Mesenchymal stem cell (in vitro differentiated cells and primary cell): ENCODE measurements around the gene NAV2.
A peak's percentile ranks its signal among the peaks of the same experiment; 100 is the strongest.

Experiments used
- DNase-seq: peaks from one replicate; pipeline ENCODE4 v3.0.0-alpha.2; 2013
- H2AFZ ChIP-seq: one replicate; pipeline ENCODE4 v1.6.1; 2013; ENCODE audit warnings: low read depth, mild to moderate bottlenecking, control low read depth, inconsistent platforms, low read length, moderate library complexity
- H2AK5ac ChIP-seq: 2 replicates; pipeline ENCODE4 v1.6.1; 2013; ENCODE audit warnings: low read length, moderate library complexity, mild to moderate bottlenecking, inconsistent platforms; ENCODE audit not compliant: severe bottlenecking
- H2BK120ac ChIP-seq: one replicate; pipeline ENCODE4 v1.6.1; 2013; ENCODE audit warnings: low read depth, mild to moderate bottlenecking, inconsistent platforms, low read length, moderate library complexity
- H2BK12ac ChIP-seq, 2 experiments: one replicate each; pipeline ENCODE4 v1.6.1; 2013; ENCODE audit warnings: inconsistent platforms in 2 of 2, low read length in 2 of 2, mild to moderate bottlenecking in 2 of 2, moderate library complexity in 2 of 2, control low read depth in 1 of 2
- H2BK15ac ChIP-seq: one replicate; pipeline ENCODE4 v1.6.1; 2013; ENCODE audit warnings: mild to moderate bottlenecking, low read depth, inconsistent platforms; ENCODE audit not compliant: poor library complexity, severe bottlenecking
- H2BK5ac ChIP-seq: 2 replicates; pipeline ENCODE4 v1.6.1; 2013; ENCODE audit warnings: low read depth, mild to moderate bottlenecking, low read length, control low read depth, inconsistent platforms; ENCODE audit not compliant: poor library complexity, severe bottlenecking
- H3K14ac ChIP-seq, 2 experiments: one replicate each; pipeline ENCODE4 v1.6.1; 2013; ENCODE audit warnings: inconsistent platforms in 2 of 2, low read length in 2 of 2, control low read depth in 1 of 2, mild to moderate bottlenecking in 1 of 2, moderate library complexity in 1 of 2
- H3K18ac ChIP-seq, 2 experiments: one replicate each; pipeline ENCODE4 v1.6.1; 2013; ENCODE audit warnings: inconsistent platforms in 2 of 2, low read length in 2 of 2, control low read depth in 1 of 2, low read depth in 1 of 2, mild to moderate bottlenecking in 1 of 2
- H3K23ac ChIP-seq, 2 experiments: one replicate each; pipeline ENCODE4 v1.6.1; 2013; ENCODE audit warnings: inconsistent platforms in 2 of 2, low read length in 2 of 2, mild to moderate bottlenecking in 2 of 2, moderate library complexity in 2 of 2, control low read depth in 1 of 2
- H3K27ac ChIP-seq: 2 replicates; pipeline ENCODE4 v1.5.1; 2013; ENCODE audit warnings: mild to moderate bottlenecking, moderate library complexity, low read length, control low read depth, inconsistent platforms; ENCODE audit not compliant: poor library complexity, severe bottlenecking
- H3K27me3 ChIP-seq, 2 experiments: 2 replicates each; pipeline versions ENCODE4 v1.6.1 to v1.7.0; 2013; ENCODE audit warnings: low read length in 2 of 2, mild to moderate bottlenecking in 2 of 2, moderate library complexity in 2 of 2, control low read depth in 1 of 2, inconsistent platforms in 1 of 2; ENCODE audit not compliant: control insufficient read depth in 1 of 2, insufficient read depth in 1 of 2
- H3K36me3 ChIP-seq, 2 experiments: 2 replicates each; pipeline versions ENCODE4 v1.6.1 to v1.7.0; 2013; ENCODE audit warnings: low read length in 2 of 2, control low read depth in 1 of 2, inconsistent platforms in 1 of 2, low read depth in 1 of 2, mild to moderate bottlenecking in 1 of 2; ENCODE audit not compliant: insufficient read depth in 2 of 2, control insufficient read depth in 1 of 2
- H3K4ac ChIP-seq, 2 experiments: one replicate each; pipeline ENCODE4 v1.6.1; 2013; ENCODE audit warnings: inconsistent platforms in 2 of 2, low read length in 2 of 2, mild to moderate bottlenecking in 2 of 2, moderate library complexity in 2 of 2, control low read depth in 1 of 2, low read depth in 1 of 2
- H3K4me1 ChIP-seq: 2 replicates; pipeline ENCODE4 v1.6.1; 2013; ENCODE audit warnings: low read depth, low read length, control low read depth; ENCODE audit not compliant: control insufficient read depth, insufficient read depth
- H3K4me2 ChIP-seq: 2 replicates; pipeline ENCODE4 v1.6.1; 2013; ENCODE audit warnings: low read length, mild to moderate bottlenecking, inconsistent platforms; ENCODE audit not compliant: poor library complexity, severe bottlenecking
- H3K4me3 ChIP-seq, 2 experiments: 2 replicates each; pipeline versions ENCODE4 v1.5.1 to v1.7.0; 2013; ENCODE audit warnings: low read length in 2 of 2, mild to moderate bottlenecking in 2 of 2, control low read depth in 1 of 2, low read depth in 1 of 2; ENCODE audit not compliant: insufficient read depth in 1 of 2
- H3K79me1 ChIP-seq: replicated peaks from 2 replicates; pipeline ENCODE4 v1.6.1; 2013; ENCODE audit warnings: mild to moderate bottlenecking, control low read depth, low read length, inconsistent platforms; ENCODE audit not compliant: poor library complexity, severe bottlenecking
- H3K9ac ChIP-seq: 2 replicates; pipeline ENCODE4 v1.7.0; 2013; ENCODE audit warnings: mild to moderate bottlenecking, low read length, moderate library complexity
- H3K9me3 ChIP-seq: 2 replicates; pipeline ENCODE4 v1.7.0; 2013; ENCODE audit warnings: mild to moderate bottlenecking, low read length; ENCODE audit not compliant: control insufficient read depth
- H4K8ac ChIP-seq: one replicate; pipeline ENCODE4 v1.6.1; 2013; ENCODE audit warnings: inconsistent platforms, mild to moderate bottlenecking, low read length, moderate library complexity
- H4K91ac ChIP-seq: one replicate; pipeline ENCODE4 v1.6.1; 2013; ENCODE audit warnings: mild to moderate bottlenecking, low read length, inconsistent platforms
- WGBS: methylation state at CpG from one replicate; pipeline ENCODE4 v1.1.7; 2013; ENCODE audit warnings: mixed read lengths; 5-methylcytosine and 5-hydroxymethylcytosine counted together

NAV2 gene

DNA sequence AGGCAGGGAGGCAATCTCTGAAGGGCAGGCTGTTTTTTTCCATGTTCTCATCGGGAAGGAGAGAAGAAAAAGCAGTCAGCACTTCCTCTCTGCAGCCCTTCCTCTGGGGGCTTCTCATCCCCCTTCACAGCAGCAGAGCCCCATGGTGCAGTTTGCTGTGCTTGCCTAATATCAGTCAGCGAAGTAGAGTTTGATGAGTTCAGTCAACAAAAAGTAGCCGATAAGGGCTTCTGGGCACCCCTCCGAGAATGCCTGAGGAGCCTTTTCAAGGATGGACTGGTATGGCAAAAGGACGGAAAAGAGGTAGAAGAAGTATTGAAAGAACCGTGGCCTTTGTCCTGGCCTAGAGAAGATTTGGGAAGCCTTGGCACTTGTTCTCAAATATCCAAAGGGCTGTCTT is 55.6 kb downstream of the NAV2 start:
- Histone ChIP-seq H3K14ac (no peak overlapping the region), H3K27me3 (no peaks in the 10 kb centered on the region), H3K4me2 (no peak overlapping the region), H4K91ac (no peak overlapping the region), H2AFZ (no peak overlapping the region), H3K9me3 (no peaks in the 10 kb centered on the region), H3K23ac (no peak overlapping the region), H3K27ac (no peak overlapping the region), H2BK15ac (no peak overlapping the region), H2BK5ac (no peak overlapping the region), H3K79me1 (peaks cover 24% of the 10 kb centered on the region), H3K4me3 (no peak overlapping the region), H2BK12ac (no peak overlapping the region), H4K8ac (no peak overlapping the region), H3K36me3 (peaks cover 2 to 16% of the 10 kb centered on the region in 2 experiments), H3K4ac (no peak overlapping the region), H2AK5ac (no peak overlapping the region), H3K9ac (no peak overlapping the region), H2BK120ac (no peak overlapping the region), H3K4me1 (peaks cover 6% of the 10 kb centered on the region), H3K18ac (no peak overlapping the region)
- no peak for DNase-seq
- 88% methylated on average over 6 of the region's 6 CpGs for WGBS

DNA sequence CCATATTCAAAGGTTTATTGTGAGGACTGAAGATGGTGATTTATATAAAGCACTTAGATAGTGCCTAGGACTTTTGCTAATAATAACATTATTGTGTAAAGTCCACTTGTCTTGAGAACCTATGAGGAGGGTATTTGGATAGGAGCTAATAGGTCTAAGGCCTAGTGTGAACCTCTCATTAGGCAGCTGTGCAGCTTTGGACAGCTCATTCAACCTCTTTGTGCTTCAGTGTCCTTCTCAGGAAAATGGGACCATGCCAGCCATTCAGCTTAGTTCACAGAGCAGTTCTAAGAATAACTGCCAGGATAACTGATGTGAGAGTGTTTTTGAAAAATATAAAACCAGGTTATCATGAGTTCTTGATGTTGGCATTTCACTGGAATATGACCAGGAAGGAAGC is 56.2 kb downstream of the NAV2 start:
- no peak overlapping the region for H3K9ac ChIP-seq
- H3K23ac ChIP-seq, result no peak overlapping the region
- no peak overlapping the region for H3K18ac ChIP-seq
- no peak overlapping the region for H4K91ac ChIP-seq
- H2BK12ac ChIP-seq, result no peak overlapping the region
- no peaks in the 10 kb centered on the region for H3K9me3 ChIP-seq
- H2BK15ac ChIP-seq, result no peak overlapping the region
- peaks cover 2 to 14% of the 10 kb centered on the region in 2 experiments for H3K36me3 ChIP-seq
- peaks cover 27% of the 10 kb centered on the region for H3K79me1 ChIP-seq
- no peak overlapping the region for H3K14ac ChIP-seq
- no peak overlapping the region for H3K4ac ChIP-seq
- H2BK5ac ChIP-seq, result no peak overlapping the region
- no peak overlapping the region for H4K8ac ChIP-seq
- no peak overlapping the region for H2AFZ ChIP-seq
- H3K4me2 ChIP-seq, result no peak overlapping the region
- H2AK5ac ChIP-seq, result no peak overlapping the region
- H3K4me3 ChIP-seq, result no peak overlapping the region
- H3K4me1 ChIP-seq, result peaks cover 6% of the 10 kb centered on the region
- no peak for DNase-seq
- H2BK120ac ChIP-seq, result no peak overlapping the region
- no peak overlapping the region for H3K27ac ChIP-seq
- no peaks in the 10 kb centered on the region for H3K27me3 ChIP-seq

DNA sequence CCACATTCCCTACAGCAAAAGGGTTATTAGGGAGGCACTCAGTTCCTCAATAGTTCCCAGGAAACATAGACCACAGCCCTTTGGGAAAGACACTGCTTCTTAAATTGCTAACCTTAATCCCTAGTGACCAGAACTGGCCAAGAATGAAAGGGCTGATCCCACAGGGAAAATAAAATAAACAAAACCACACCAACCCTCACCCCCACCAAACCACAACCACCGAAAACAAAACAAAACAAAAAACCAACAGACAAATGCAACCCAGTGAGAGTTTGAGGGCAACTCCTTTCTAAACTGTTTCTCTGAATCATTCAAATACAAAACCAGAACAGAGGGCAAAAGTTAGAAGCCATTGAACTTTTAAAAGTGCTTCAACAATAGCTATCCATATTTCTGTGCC is 57.2 kb downstream of the NAV2 start:
- no peak overlapping the region for H3K23ac ChIP-seq
- H4K91ac ChIP-seq, result no peak overlapping the region
- no peak overlapping the region for H2BK15ac ChIP-seq
- no peak overlapping the region for H2BK5ac ChIP-seq
- H3K9me3 ChIP-seq, result no peaks in the 10 kb centered on the region
- H3K4me3 ChIP-seq, result no peak overlapping the region
- H3K27me3 ChIP-seq, result no peaks in the 10 kb centered on the region
- H2BK120ac ChIP-seq, result no peak overlapping the region
- 3% methylated on average over 1 of the region's 1 CpG for WGBS
- H2AK5ac ChIP-seq, result no peak overlapping the region
- H2BK12ac ChIP-seq, result no peak overlapping the region
- no peak overlapping the region for H3K18ac ChIP-seq
- peaks cover 2 to 16% of the 10 kb centered on the region in 2 experiments for H3K36me3 ChIP-seq
- H3K9ac ChIP-seq, result no peak overlapping the region
- H3K4ac ChIP-seq, result no peak overlapping the region
- no peak overlapping the region for H4K8ac ChIP-seq
- H3K27ac ChIP-seq, result no peak overlapping the region
- H3K4me2 ChIP-seq, result no peak overlapping the region
- peaks cover 29% of the 10 kb centered on the region for H3K79me1 ChIP-seq
- no peak overlapping the region for H3K14ac ChIP-seq
- no peak overlapping the region for H2AFZ ChIP-seq
- peak; percentile 51 for DNase-seq
- peaks cover 6% of the 10 kb centered on the region for H3K4me1 ChIP-seq

DNA sequence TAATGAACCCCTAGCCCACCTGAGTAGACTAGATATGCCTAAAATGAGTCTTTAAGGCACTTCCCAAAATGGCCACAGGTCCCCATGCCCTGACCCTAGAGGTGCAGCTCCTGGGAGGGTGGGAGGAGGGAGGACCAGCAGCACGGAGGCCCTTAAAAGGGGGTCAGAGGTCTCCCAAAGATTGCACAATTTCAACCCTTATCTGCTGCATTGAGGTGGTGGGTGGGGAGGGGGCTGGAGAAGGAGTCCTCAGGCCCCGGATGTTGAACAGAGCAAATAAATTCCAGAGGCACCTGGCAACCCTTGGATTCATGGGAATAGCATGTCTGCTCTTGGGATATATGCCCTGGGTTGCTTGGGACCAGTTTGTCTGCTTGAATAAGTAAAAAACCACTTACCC is 57.6 kb downstream of the NAV2 start:
- no peak for DNase-seq
- H3K36me3 ChIP-seq, result peaks cover 2 to 15% of the 10 kb centered on the region in 2 experiments
- H3K27me3 ChIP-seq, result no peaks in the 10 kb centered on the region
- no peak overlapping the region for H3K14ac ChIP-seq
- H3K18ac ChIP-seq, result no peak overlapping the region
- no peak overlapping the region for H4K91ac ChIP-seq
- H3K9me3 ChIP-seq, result no peaks in the 10 kb centered on the region
- no peak overlapping the region for H2AK5ac ChIP-seq
- no peak overlapping the region for H3K4me2 ChIP-seq
- peak overlapping the region; percentile 27 for H2BK15ac ChIP-seq
- peak overlapping the region; percentile 31 for H4K8ac ChIP-seq
- H3K23ac ChIP-seq, result no peak overlapping the region
- no peak overlapping the region for H2BK120ac ChIP-seq
- H2BK12ac ChIP-seq, result no peak overlapping the region
- 46% methylated on average over 1 of the region's 2 CpGs for WGBS
- H2BK5ac ChIP-seq, result no peak overlapping the region
- no peak overlapping the region for H3K27ac ChIP-seq
- peaks cover 29% of the 10 kb centered on the region for H3K79me1 ChIP-seq
- H2AFZ ChIP-seq, result no peak overlapping the region
- H3K9ac ChIP-seq, result no peak overlapping the region
- H3K4me1 ChIP-seq, result peaks cover 6% of the 10 kb centered on the region
- no peak overlapping the region for H3K4me3 ChIP-seq
- H3K4ac ChIP-seq, result no peak overlapping the region
